ENCODE results near the gene MESP1.

- TF ChIP-seq CTCF (IDR thresholded peaks at IDR 0.05; ENCODE audit: insufficient read depth, low read length, poor library complexity, severe bottlenecking): no peak
- no peak for TF ChIP-seq EZH2phosphoT487 (conservative IDR thresholded peaks at IDR 0.05; ENCODE audit: low read length)
These were observed 33.6 kb upstream of the MESP1 start for GRCh38 chr15:89784686-89784960.
